ENCODE results near the gene BCL11B.

The BCL11B gene

GRCh38 chr14:99242238-99242637 is 29.8 kb downstream of the BCL11B start:
- no CpG with 5 or more reads among the region's 11 CpGs for WGBS (ENCODE audit: extremely low coverage, insufficient coverage, low lambda C conversion rate)

GRCh38 chr14:99241325-99242010 is 30.5 kb downstream of the BCL11B start:
- H3K18ac ChIP-seq (ENCODE audit: low read length) = peak overlapping the region; percentile 51
- H2BK15ac ChIP-seq (replicated peaks; ENCODE audit: low read depth) = no peak overlapping the region
- peaks cover 61% of the 10 kb centered on the region for H3K79me2 ChIP-seq (ENCODE audit: control insufficient read depth, insufficient read depth, low read length)
- H4K5ac ChIP-seq (ENCODE audit: low read length) = no peak overlapping the region
- H2BK5ac ChIP-seq (ENCODE audit: low read length) = no peak overlapping the region
- H3K4me1 ChIP-seq (ENCODE audit: control insufficient read depth, low read depth, low read length) = peaks cover 13% of the 10 kb centered on the region
- no CpG with 5 or more reads among the region's 18 CpGs for WGBS (ENCODE audit: extremely low coverage, insufficient coverage, low lambda C conversion rate)
- no peak overlapping the region for H2BK120ac ChIP-seq (ENCODE audit: low read depth, low read length)
- no peak overlapping the region for H4K8ac ChIP-seq (ENCODE audit: low read depth, low read length)
- H3K36me3 ChIP-seq (ENCODE audit: control insufficient read depth, insufficient read depth, low read length) = no peaks in the 10 kb centered on the region
- no peak overlapping the region for H3K23ac ChIP-seq (ENCODE audit: low read length)
- H3K4ac ChIP-seq (ENCODE audit: low read depth, low read length) = no peak overlapping the region
- no peak overlapping the region for H3K4me3 ChIP-seq (ENCODE audit: low read length)
- no peak overlapping the region for H3K4me2 ChIP-seq (ENCODE audit: low read length)
- H3K27ac ChIP-seq (ENCODE audit: low read depth, low read length) = no peak overlapping the region
- no peak for DNase-seq
- H3K79me1 ChIP-seq (ENCODE audit: low read length) = peaks cover 14% of the 10 kb centered on the region
- H2AK5ac ChIP-seq (ENCODE audit: low read length) = no peak overlapping the region
- H3K27me3 ChIP-seq (ENCODE audit: insufficient read depth, low read length, poor library complexity) = no peaks in the 10 kb centered on the region
- peak overlapping the region; percentile 51 for H3K56ac ChIP-seq (ENCODE audit: low read length)
- peak overlapping the region; percentile 26 for H3K9ac ChIP-seq (ENCODE audit: low read length)

More at GRCh38 chr14:99242238-99242637, 29.8 kb downstream of the BCL11B start:
- Histone ChIP-seq H3K56ac (ENCODE audit: low read length) (peak overlapping the region; percentile 36), H2BK15ac (replicated peaks; ENCODE audit: low read depth) (no peak overlapping the region), H3K9ac (ENCODE audit: low read length) (no peak overlapping the region), H3K36me3 (ENCODE audit: control insufficient read depth, insufficient read depth, low read length) (no peaks in the 10 kb centered on the region), H3K18ac (ENCODE audit: low read length) (peak overlapping the region; percentile 22), H2AK5ac (ENCODE audit: low read length) (no peak overlapping the region), H3K27ac (ENCODE audit: low read depth, low read length) (no peak overlapping the region), H4K5ac (ENCODE audit: low read length) (no peak overlapping the region), H4K8ac (ENCODE audit: low read depth, low read length) (no peak overlapping the region), H3K4me3 (ENCODE audit: low read length) (no peak overlapping the region), H2BK5ac (ENCODE audit: low read length) (no peak overlapping the region), H3K23ac (ENCODE audit: low read length) (no peak overlapping the region), H3K79me2 (ENCODE audit: control insufficient read depth, insufficient read depth, low read length) (peaks cover 60% of the 10 kb centered on the region), H3K79me1 (ENCODE audit: low read length) (peaks cover 12% of the 10 kb centered on the region), H3K4me2 (ENCODE audit: low read length) (no peak overlapping the region), H3K27me3 (ENCODE audit: insufficient read depth, low read length, poor library complexity) (no peaks in the 10 kb centered on the region), H3K4me1 (ENCODE audit: control insufficient read depth, low read depth, low read length) (peaks cover 17% of the 10 kb centered on the region), H2BK120ac (ENCODE audit: low read depth, low read length) (no peak overlapping the region), H3K4ac (ENCODE audit: low read depth, low read length) (no peak overlapping the region)
- DNase-seq = no peak

GRCh38 chr14:99240627-99241324 is 31.2 kb downstream of the BCL11B start:
- peaks cover 16% of the 10 kb centered on the region for H3K4me1 ChIP-seq (ENCODE audit: control insufficient read depth, low read depth, low read length)

GRCh38 chr14:99239661-99240092 is 32.3 kb downstream of the BCL11B start:
- Histone ChIP-seq H4K8ac (ENCODE audit: low read depth, low read length) (no peak overlapping the region), H3K79me1 (ENCODE audit: low read length) (peaks cover 14% of the 10 kb centered on the region), H2BK15ac (replicated peaks; ENCODE audit: low read depth) (no peak overlapping the region), H3K4me1 (ENCODE audit: control insufficient read depth, low read depth, low read length) (peaks cover 13% of the 10 kb centered on the region), H2AK5ac (ENCODE audit: low read length) (no peak overlapping the region), H4K5ac (ENCODE audit: low read length) (no peak overlapping the region), H2BK5ac (ENCODE audit: low read length) (no peak overlapping the region), H2BK120ac (ENCODE audit: low read depth, low read length) (no peak overlapping the region), H3K4me2 (ENCODE audit: low read length) (no peak overlapping the region), H3K79me2 (ENCODE audit: control insufficient read depth, insufficient read depth, low read length) (peaks cover 59% of the 10 kb centered on the region), H3K27ac (ENCODE audit: low read depth, low read length) (no peak overlapping the region), H3K4me3 (ENCODE audit: low read length) (no peak overlapping the region), H3K36me3 (ENCODE audit: control insufficient read depth, insufficient read depth, low read length) (no peaks in the 10 kb centered on the region), H3K56ac (ENCODE audit: low read length) (no peak overlapping the region), H3K23ac (ENCODE audit: low read length) (no peak overlapping the region), H3K9ac (ENCODE audit: low read length) (no peak overlapping the region), H3K4ac (ENCODE audit: low read depth, low read length) (no peak overlapping the region), H3K27me3 (ENCODE audit: insufficient read depth, low read length, poor library complexity) (no peaks in the 10 kb centered on the region), H3K18ac (ENCODE audit: low read length) (no peak overlapping the region)
- WGBS (ENCODE audit: extremely low coverage, insufficient coverage, low lambda C conversion rate) = no CpG with 5 or more reads among the region's 7 CpGs
- no peak for DNase-seq

More at GRCh38 chr14:99240627-99241324, 31.2 kb downstream of the BCL11B start:
- Histone ChIP-seq H3K4me3 (ENCODE audit: low read length) (no peak overlapping the region), H3K4me2 (ENCODE audit: low read length) (no peak overlapping the region), H2AK5ac (ENCODE audit: low read length) (no peak overlapping the region), H3K4ac (ENCODE audit: low read depth, low read length) (no peak overlapping the region), H3K79me1 (ENCODE audit: low read length) (peaks cover 14% of the 10 kb centered on the region), H2BK5ac (ENCODE audit: low read length) (no peak overlapping the region), H4K5ac (ENCODE audit: low read length) (no peak overlapping the region), H3K36me3 (ENCODE audit: control insufficient read depth, insufficient read depth, low read length) (no peaks in the 10 kb centered on the region), H3K79me2 (ENCODE audit: control insufficient read depth, insufficient read depth, low read length) (peaks cover 61% of the 10 kb centered on the region), H2BK120ac (ENCODE audit: low read depth, low read length) (no peak overlapping the region), H2BK15ac (replicated peaks; ENCODE audit: low read depth) (no peak overlapping the region), H3K9ac (ENCODE audit: low read length) (no peak overlapping the region), H3K27me3 (ENCODE audit: insufficient read depth, low read length, poor library complexity) (no peaks in the 10 kb centered on the region), H3K56ac (ENCODE audit: low read length) (peak overlapping the region; percentile 28), H3K18ac (ENCODE audit: low read length) (peak overlapping the region; percentile 51), H3K23ac (ENCODE audit: low read length) (no peak overlapping the region), H4K8ac (ENCODE audit: low read depth, low read length) (no peak overlapping the region), H3K27ac (ENCODE audit: low read depth, low read length) (no peak overlapping the region)
- no peak for DNase-seq
- no CpG with 5 or more reads among the region's 23 CpGs for WGBS (ENCODE audit: extremely low coverage, insufficient coverage, low lambda C conversion rate)

GRCh38 chr14:99238216-99238615 is 33.8 kb downstream of the BCL11B start:
- H3K18ac ChIP-seq (ENCODE audit: low read length) = no peak overlapping the region
- no peak overlapping the region for H2BK120ac ChIP-seq (ENCODE audit: low read depth, low read length)
- H3K4me2 ChIP-seq (ENCODE audit: low read length) = no peak overlapping the region
- H2BK5ac ChIP-seq (ENCODE audit: low read length) = no peak overlapping the region
- peaks cover 10% of the 10 kb centered on the region for H3K4me1 ChIP-seq (ENCODE audit: control insufficient read depth, low read depth, low read length)
- H3K4me3 ChIP-seq (ENCODE audit: low read length) = no peak overlapping the region
- H3K4ac ChIP-seq (ENCODE audit: low read depth, low read length) = no peak overlapping the region
- H3K23ac ChIP-seq (ENCODE audit: low read length) = no peak overlapping the region
- H3K27ac ChIP-seq (ENCODE audit: low read depth, low read length) = no peak overlapping the region
- no peak overlapping the region for H4K8ac ChIP-seq (ENCODE audit: low read depth, low read length)
- peaks cover 54% of the 10 kb centered on the region for H3K79me2 ChIP-seq (ENCODE audit: control insufficient read depth, insufficient read depth, low read length)
- no peak overlapping the region for H2AK5ac ChIP-seq (ENCODE audit: low read length)
- H3K79me1 ChIP-seq (ENCODE audit: low read length) = peaks cover 11% of the 10 kb centered on the region
- no peak for DNase-seq
- no peaks in the 10 kb centered on the region for H3K36me3 ChIP-seq (ENCODE audit: control insufficient read depth, insufficient read depth, low read length)
- no peak overlapping the region for H3K56ac ChIP-seq (ENCODE audit: low read length)
- H4K5ac ChIP-seq (ENCODE audit: low read length) = no peak overlapping the region
- no peak overlapping the region for H3K9ac ChIP-seq (ENCODE audit: low read length)
- H3K27me3 ChIP-seq (ENCODE audit: insufficient read depth, low read length, poor library complexity) = no peaks in the 10 kb centered on the region
- H2BK15ac ChIP-seq (replicated peaks; ENCODE audit: low read depth) = no peak overlapping the region
- WGBS (ENCODE audit: extremely low coverage, insufficient coverage, low lambda C conversion rate) = no CpG with 5 or more reads among the region's 6 CpGs
